Trophoblast cell (in vitro differentiated cells and primary cell): ENCODE data around the gene ARNT2.
A peak's percentile ranks its signal among the peaks of the same experiment; 100 is the strongest.

Experiments used
- DNase-seq, 2 donors: peaks; one replicate each; pipeline ENCODE4 v3.0.0-alpha.2; 2016
- H2AFZ ChIP-seq: 2 replicates; pipeline ENCODE4 v1.6.1; 2013; ENCODE audit warnings: low read length, moderate library complexity, mild to moderate bottlenecking; ENCODE audit not compliant: insufficient read depth, poor library complexity
- H2AK5ac ChIP-seq: 2 replicates; pipeline ENCODE4 v1.6.1; 2013; ENCODE audit warnings: mild to moderate bottlenecking, low read length
- H2BK120ac ChIP-seq: 2 replicates; pipeline ENCODE4 v1.6.1; 2013; ENCODE audit warnings: low read length, mild to moderate bottlenecking, moderate library complexity; ENCODE audit not compliant: insufficient read depth, poor library complexity
- H2BK12ac ChIP-seq: 2 replicates; pipeline ENCODE4 v1.6.1; 2013; ENCODE audit warnings: mild to moderate bottlenecking, low read length, moderate library complexity
- H2BK5ac ChIP-seq: 2 replicates; pipeline ENCODE4 v1.6.1; 2013; ENCODE audit warnings: low read length, low read depth, moderate library complexity, mild to moderate bottlenecking; ENCODE audit not compliant: poor library complexity
- H3K14ac ChIP-seq: 2 replicates; pipeline ENCODE4 v1.6.1; 2013; ENCODE audit warnings: mild to moderate bottlenecking, low read length
- H3K18ac ChIP-seq: 2 replicates; pipeline ENCODE4 v1.6.1; 2013; ENCODE audit warnings: mild to moderate bottlenecking, low read length
- H3K23ac ChIP-seq: 2 replicates; pipeline ENCODE4 v1.6.1; 2013; ENCODE audit warnings: low read length
- H3K27ac ChIP-seq: 2 replicates; pipeline ENCODE4 v1.5.1; 2013; ENCODE audit warnings: low read depth, mild to moderate bottlenecking, inconsistent platforms, low read length, moderate library complexity
- H3K27me3 ChIP-seq: 2 replicates; pipeline ENCODE4 v1.6.1; 2013; ENCODE audit warnings: inconsistent platforms, mild to moderate bottlenecking, low read length, moderate library complexity; ENCODE audit not compliant: insufficient read depth
- H3K36me3 ChIP-seq, 2 experiments: 1 replicate in 1 of 2; 2 replicates in 1 of 2; pipeline ENCODE4 v1.6.1; 2013; ENCODE audit warnings: low read length in 2 of 2, mild to moderate bottlenecking in 2 of 2, moderate library complexity in 1 of 2; ENCODE audit not compliant: insufficient read depth in 2 of 2, control insufficient read depth in 1 of 2
- H3K4ac ChIP-seq: 2 replicates; pipeline ENCODE4 v1.6.1; 2013; ENCODE audit warnings: low read depth, mild to moderate bottlenecking, low read length, moderate library complexity
- H3K4me1 ChIP-seq, 2 experiments: 1 replicate in 1 of 2; 2 replicates in 1 of 2; pipeline ENCODE4 v1.6.1; 2013; ENCODE audit warnings: low read length in 2 of 2, mild to moderate bottlenecking in 2 of 2, moderate library complexity in 1 of 2; ENCODE audit not compliant: insufficient read depth in 2 of 2, control insufficient read depth in 1 of 2
- H3K4me2 ChIP-seq: 2 replicates; pipeline ENCODE4 v1.6.1; 2013; ENCODE audit warnings: inconsistent platforms, mild to moderate bottlenecking, low read length, moderate library complexity
- H3K4me3 ChIP-seq: 2 replicates; pipeline ENCODE4 v1.5.1; 2013; ENCODE audit warnings: mild to moderate bottlenecking, low read depth, low read length, inconsistent platforms
- H3K79me1 ChIP-seq: one replicate; pipeline ENCODE4 v1.6.1; 2013; ENCODE audit warnings: low read length
- H3K79me2 ChIP-seq: 2 replicates; pipeline ENCODE4 v1.6.1; 2013; ENCODE audit warnings: low read length, mild to moderate bottlenecking; ENCODE audit not compliant: control insufficient read depth, insufficient read depth, poor library complexity
- H3K9ac ChIP-seq: 2 replicates; pipeline ENCODE4 v1.6.1; 2013; ENCODE audit warnings: mild to moderate bottlenecking, low read length
- H3K9me3 ChIP-seq: 2 replicates; pipeline ENCODE4 v1.6.1; 2013; ENCODE audit warnings: low read depth, mild to moderate bottlenecking, control low read depth, inconsistent platforms, low read length; ENCODE audit not compliant: insufficient read depth
- H4K12ac ChIP-seq: 2 replicates; pipeline ENCODE4 v1.6.1; 2013; ENCODE audit warnings: low read depth, mild to moderate bottlenecking, low read length, moderate library complexity
- H4K8ac ChIP-seq: 2 replicates; pipeline ENCODE4 v1.6.1; 2013; ENCODE audit warnings: low read depth, mild to moderate bottlenecking, low read length, moderate library complexity
- H4K91ac ChIP-seq: one replicate; pipeline ENCODE4 v1.6.1; 2013; ENCODE audit warnings: low read depth, mild to moderate bottlenecking, low read length, moderate library complexity
- WGBS: extraction: QIAGEN DNeasy Blood & Tissue Kit; methylation state at CpG from one replicate; pipeline ENCODE4 v1.1.7; 2013; ENCODE audit warnings: missing lambda C conversion rate; ENCODE audit not compliant: insufficient read length, insufficient coverage; ENCODE audit errors: extremely low coverage; 5-methylcytosine and 5-hydroxymethylcytosine counted together

ARNT2 gene

GRCh38 chr15:80615361-80615736 is 211.2 kb downstream of the ARNT2 start:
- H2BK5ac ChIP-seq: no peak overlapping the region
- no peak overlapping the region for H3K4me3 ChIP-seq
- no peak overlapping the region for H2BK120ac ChIP-seq
- no peaks in the 10 kb centered on the region for H3K36me3 ChIP-seq
- H3K79me1 ChIP-seq: no peaks in the 10 kb centered on the region
- H3K23ac ChIP-seq: no peak overlapping the region
- no peak overlapping the region for H2BK12ac ChIP-seq
- no peaks in the 10 kb centered on the region for H3K79me2 ChIP-seq
- H3K9me3 ChIP-seq: no peaks in the 10 kb centered on the region
- no peak overlapping the region for H2AFZ ChIP-seq
- H4K91ac ChIP-seq: no peak overlapping the region
- H2AK5ac ChIP-seq: no peak overlapping the region
- no peak overlapping the region for H4K12ac ChIP-seq
- no peak overlapping the region for H4K8ac ChIP-seq
- no peak overlapping the region for H3K14ac ChIP-seq
- no peak overlapping the region for H3K27ac ChIP-seq
- DNase-seq: no peak
- no peaks in the 10 kb centered on the region for H3K27me3 ChIP-seq
- H3K18ac ChIP-seq: no peak overlapping the region
- H3K4ac ChIP-seq: no peak overlapping the region
- no peak overlapping the region for H3K4me2 ChIP-seq
- WGBS: 100% methylated on average over 4 of the region's 4 CpGs
- H3K9ac ChIP-seq: no peak overlapping the region
- no peaks in the 10 kb centered on the region for H3K4me1 ChIP-seq

GRCh38 chr15:80615783-80616391 is 211.7 kb downstream of the ARNT2 start:
- no peak overlapping the region for H3K18ac ChIP-seq
- no peak overlapping the region for H3K27ac ChIP-seq
- H4K12ac ChIP-seq: no peak overlapping the region
- H3K4ac ChIP-seq: no peak overlapping the region
- peak; percentile 97 for DNase-seq
- H3K36me3 ChIP-seq: no peaks in the 10 kb centered on the region
- H3K14ac ChIP-seq: no peak overlapping the region
- no peaks in the 10 kb centered on the region for H3K9me3 ChIP-seq
- no peaks in the 10 kb centered on the region for H3K79me2 ChIP-seq
- no peak overlapping the region for H3K4me3 ChIP-seq
- no peaks in the 10 kb centered on the region for H3K27me3 ChIP-seq
- no peak overlapping the region for H2BK120ac ChIP-seq
- H4K8ac ChIP-seq: no peak overlapping the region
- no peak overlapping the region for H4K91ac ChIP-seq
- H2BK12ac ChIP-seq: no peak overlapping the region
- no peak overlapping the region for H3K9ac ChIP-seq
- no peaks in the 10 kb centered on the region for H3K4me1 ChIP-seq
- no peaks in the 10 kb centered on the region for H3K79me1 ChIP-seq
- no peak overlapping the region for H2AFZ ChIP-seq
- no peak overlapping the region for H2BK5ac ChIP-seq
- no CpG with 5 or more reads among the region's 14 CpGs for WGBS
- no peak overlapping the region for H3K4me2 ChIP-seq
- no peak overlapping the region for H3K23ac ChIP-seq
- no peak overlapping the region for H2AK5ac ChIP-seq

GRCh38 chr15:80618685-80619400 is 214.7 kb downstream of the ARNT2 start:
- Histone ChIP-seq H3K27me3 (no peaks in the 10 kb centered on the region), H3K4ac (no peak overlapping the region), H4K8ac (no peak overlapping the region), H3K23ac (no peak overlapping the region), H3K18ac (no peak overlapping the region), H3K79me2 (no peaks in the 10 kb centered on the region), H3K4me3 (no peak overlapping the region), H3K36me3 (no peaks in the 10 kb centered on the region), H2AFZ (no peak overlapping the region), H3K9ac (no peak overlapping the region), H3K4me2 (no peak overlapping the region), H3K4me1 (no peaks in the 10 kb centered on the region), H2BK5ac (no peak overlapping the region), H3K79me1 (no peaks in the 10 kb centered on the region), H3K27ac (no peak overlapping the region), H2BK12ac (no peak overlapping the region), H3K9me3 (no peaks in the 10 kb centered on the region), H2BK120ac (no peak overlapping the region), H4K91ac (no peak overlapping the region), H2AK5ac (no peak overlapping the region), H4K12ac (no peak overlapping the region), H3K14ac (no peak overlapping the region)
- WGBS: no CpG with 5 or more reads among the region's 7 CpGs
- DNase-seq: peak in 1 of 2 donors; percentile 46

- WGBS: no CpG with 5 or more reads among the region's 1 CpG
- Histone ChIP-seq H3K14ac (no peak overlapping the region), H3K4me2 (no peak overlapping the region), H2AK5ac (no peak overlapping the region), H3K4ac (no peak overlapping the region), H4K8ac (no peak overlapping the region), H2BK120ac (no peak overlapping the region), H3K4me1 (no peaks in the 10 kb centered on the region), H3K9me3 (no peaks in the 10 kb centered on the region), H4K91ac (no peak overlapping the region), H2AFZ (no peak overlapping the region), H3K23ac (no peak overlapping the region), H3K18ac (no peak overlapping the region), H3K79me1 (no peaks in the 10 kb centered on the region), H3K79me2 (no peaks in the 10 kb centered on the region), H3K4me3 (no peak overlapping the region), H4K12ac (no peak overlapping the region), H3K9ac (no peak overlapping the region), H2BK5ac (no peak overlapping the region), H3K27me3 (no peaks in the 10 kb centered on the region), H3K36me3 (no peaks in the 10 kb centered on the region), H3K27ac (no peak overlapping the region), H2BK12ac (no peak overlapping the region)
- peak; percentile 39 to 66 for DNase-seq
Observed at GRCh38 chr15:80619680-80620079, 215.5 kb downstream of the ARNT2 start.
